Right lung (tissue), 10 donors: ENCODE results near the gene OR51S1. TPM values are rescaled to one million over a fixed set of nuclear protein-coding genes. Genes with fewer than 3 reads are reported as not detected.
"Not testable (repeated sequence)": the region's sequence is repeated elsewhere in the genome, so short reads cannot be mapped to it uniquely, and the experiment has no call there.

Source experiments
- DNase-seq, 2 donors: peaks; one replicate each; pipeline ENCODE4 v3.0.0-alpha.2; 2013
- long read RNA-seq, 8 donors: transcript quantifications; one replicate each; lab custom pipeline, GENCODE V29; 2026
- polyA plus RNA-seq, 5 donors: library from polyadenylated mRNA; unstranded; fragments of 120-200 nt; gene quantifications; one replicate each; pipeline versions ENCODE4 v1.2.1 to v1.2.3, GENCODE V29; 2013; ENCODE audit warnings: inconsistent platforms in 1 of 5, low replicate concordance in 1 of 5; ENCODE audit not compliant: insufficient read length in 5 of 5, insufficient read depth in 1 of 5

OR51S1 gene, protein sequence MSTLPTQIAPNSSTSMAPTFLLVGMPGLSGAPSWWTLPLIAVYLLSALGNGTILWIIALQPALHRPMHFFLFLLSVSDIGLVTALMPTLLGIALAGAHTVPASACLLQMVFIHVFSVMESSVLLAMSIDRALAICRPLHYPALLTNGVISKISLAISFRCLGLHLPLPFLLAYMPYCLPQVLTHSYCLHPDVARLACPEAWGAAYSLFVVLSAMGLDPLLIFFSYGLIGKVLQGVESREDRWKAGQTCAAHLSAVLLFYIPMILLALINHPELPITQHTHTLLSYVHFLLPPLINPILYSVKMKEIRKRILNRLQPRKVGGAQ
- not detected for polyA plus RNA-seq
- long read RNA-seq, donor 1 = 0 reads
- long read RNA-seq, donor 2 = 0 reads
- long read RNA-seq, donor 3 = 0 reads
- long read RNA-seq, donor 4 = 0 reads
- long read RNA-seq, donor 5 = 0 reads
- long read RNA-seq, donor 6 = 0 reads
- long read RNA-seq, donor 7 = 0 reads
- long read RNA-seq, donor 8 = 0 reads

DNA sequence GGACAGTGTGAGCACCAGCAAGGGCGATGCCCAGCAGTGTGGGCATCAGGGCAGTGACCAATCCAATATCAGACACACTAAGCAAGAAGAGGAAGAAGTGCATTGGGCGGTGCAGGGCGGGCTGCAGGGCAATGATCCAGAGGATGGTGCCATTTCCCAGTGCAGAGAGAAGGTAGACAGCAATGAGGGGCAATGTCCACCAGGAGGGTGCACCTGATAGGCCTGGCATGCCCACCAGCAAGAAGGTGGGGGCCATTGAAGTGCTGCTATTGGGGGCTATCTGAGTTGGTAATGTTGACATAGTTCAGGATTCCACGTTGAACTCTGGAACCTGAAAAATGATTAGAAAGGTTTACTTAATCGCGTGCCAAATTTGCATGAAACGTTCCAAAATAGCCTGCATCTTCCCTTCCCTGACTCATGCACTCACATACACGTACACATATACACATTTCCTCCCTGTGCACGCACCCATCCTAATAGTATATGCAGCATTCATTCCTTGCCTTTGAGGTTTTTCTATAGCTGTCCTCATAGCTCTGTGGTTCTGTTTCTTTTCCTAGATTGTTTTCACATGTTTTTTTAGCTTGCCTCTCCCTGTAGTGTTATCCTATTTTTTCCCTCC lies at the start of gene OR51S1:
Gene OR51S1 (minus strand): TSS at position 301 of the 625 bp plus-strand sequence. CDS start 0 bp downstream, at position 301.
- no peak for DNase-seq

DNA sequence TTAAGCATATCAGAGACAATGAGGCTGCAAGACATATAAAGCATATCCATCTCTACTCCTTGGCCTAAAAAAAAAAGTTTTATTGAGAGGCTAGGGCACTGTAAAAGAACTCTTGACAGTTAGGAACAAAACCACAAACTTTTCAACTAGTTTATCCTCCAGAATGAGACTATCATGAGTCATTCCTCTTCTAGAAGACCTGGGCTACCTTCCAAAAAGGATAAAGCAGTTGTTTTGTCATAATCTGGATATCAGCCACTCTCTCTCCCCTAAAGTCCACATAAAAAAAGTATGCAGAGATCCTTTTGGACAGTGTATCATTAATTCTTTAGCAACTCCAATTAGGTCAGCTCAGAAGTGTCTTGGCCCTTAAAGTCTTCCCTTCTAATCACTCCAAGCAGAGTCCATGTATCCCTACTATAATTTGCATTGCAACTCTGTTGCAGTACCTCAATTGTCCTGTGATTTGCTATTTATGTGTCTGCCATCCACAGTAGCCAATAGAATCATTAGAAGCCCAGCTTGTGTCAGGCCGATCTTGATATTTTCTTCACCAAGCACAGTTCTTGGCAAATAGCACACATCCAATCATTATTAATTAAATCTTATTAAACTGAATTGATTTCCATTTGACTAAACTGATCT lies 43.1 kb upstream of the OR51S1 start:
- no peak for DNase-seq

DNA sequence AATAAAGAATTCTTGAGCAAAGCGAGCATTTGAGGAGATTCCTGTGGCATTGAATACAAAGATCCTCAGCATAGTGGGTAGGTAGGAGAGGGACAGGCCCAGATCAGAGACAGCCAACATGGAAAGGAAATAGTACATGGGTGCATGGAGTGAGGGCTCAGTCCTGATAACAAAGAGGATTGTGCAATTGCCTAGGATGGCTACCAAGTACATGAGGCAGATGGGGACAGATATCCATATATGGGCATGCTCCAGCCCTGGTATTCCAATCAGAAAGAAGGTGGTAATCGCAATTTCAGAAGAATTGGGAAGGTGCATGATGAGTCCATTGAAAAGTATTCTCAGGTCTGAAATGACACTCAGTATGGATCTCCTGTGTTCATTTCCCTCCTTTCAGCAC lies 41.3 kb upstream of the OR51S1 start:
- DNase-seq = no peak

DNA sequence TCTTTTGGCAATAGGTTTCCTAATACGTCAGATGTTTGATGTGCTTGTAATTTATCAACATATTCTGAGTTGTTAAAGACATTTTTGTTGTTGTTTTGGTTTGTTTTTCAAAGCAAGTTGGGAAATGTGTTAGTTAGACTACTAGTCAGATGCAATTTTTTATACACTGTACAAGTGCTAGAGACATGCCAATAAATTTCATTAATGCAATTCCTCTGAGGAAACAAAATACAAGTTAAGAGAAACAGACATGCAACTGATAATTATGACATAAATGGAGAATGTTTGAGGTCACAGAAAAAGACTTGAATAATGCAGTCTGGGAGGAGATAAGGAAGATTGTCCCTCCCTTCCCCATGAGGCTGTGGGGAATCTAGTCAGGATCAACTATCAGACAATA lies 38.6 kb upstream of the OR51S1 start:
- no peak for DNase-seq

GRCh38 chr11:4886186-4886585 lies 37.2 kb upstream of the OR51S1 start:
- DNase-seq = no peak

- no peak for DNase-seq
Observed at GRCh38 chr11:4884361-4884760, 35.4 kb upstream of the OR51S1 start.

GRCh38 chr11:4882543-4882942 lies 33.5 kb upstream of the OR51S1 start:
- DNase-seq = no peak

DNA sequence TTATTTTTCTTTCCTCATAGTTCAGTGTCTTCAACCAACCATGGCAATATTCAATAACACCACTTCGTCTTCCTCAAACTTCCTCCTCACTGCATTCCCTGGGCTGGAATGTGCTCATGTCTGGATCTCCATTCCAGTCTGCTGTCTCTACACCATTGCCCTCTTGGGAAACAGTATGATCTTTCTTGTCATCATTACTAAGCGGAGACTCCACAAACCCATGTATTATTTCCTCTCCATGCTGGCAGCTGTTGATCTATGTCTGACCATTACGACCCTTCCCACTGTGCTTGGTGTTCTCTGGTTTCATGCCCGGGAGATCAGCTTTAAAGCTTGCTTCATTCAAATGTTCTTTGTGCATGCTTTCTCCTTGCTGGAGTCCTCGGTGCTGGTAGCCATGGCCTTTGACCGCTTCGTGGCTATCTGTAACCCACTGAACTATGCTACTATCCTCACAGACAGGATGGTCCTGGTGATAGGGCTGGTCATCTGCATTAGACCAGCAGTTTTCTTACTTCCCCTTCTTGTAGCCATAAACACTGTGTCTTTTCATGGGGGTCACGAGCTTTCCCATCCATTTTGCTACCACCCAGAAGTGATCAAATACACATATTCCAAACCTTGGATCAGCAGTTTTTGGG lies 33.0 kb upstream of the OR51S1 start, which contains the start of gene OR51T1:
Gene OR51T1 (plus strand): TSS at position 41 of the 641 bp plus-strand sequence. CDS start 0 bp downstream, at position 41.
- no peak for DNase-seq

DNA sequence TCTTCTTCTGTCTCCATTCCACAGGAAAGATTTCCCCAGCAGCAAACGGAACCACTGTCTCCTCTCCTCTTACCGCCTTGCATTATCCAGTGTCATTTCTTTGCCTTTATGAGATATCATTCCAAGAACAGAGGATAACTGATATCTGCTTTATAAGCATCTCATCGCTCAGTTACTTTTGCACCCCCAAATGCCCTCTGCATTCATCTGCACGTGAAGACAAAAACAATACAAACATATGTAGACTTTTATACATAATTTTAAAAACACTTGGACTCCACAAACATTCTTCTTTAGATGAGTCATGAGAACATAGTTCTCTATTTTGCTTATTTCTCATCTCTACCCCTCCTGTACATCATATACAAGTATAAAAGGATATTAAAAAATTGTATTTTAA lies 32.2 kb upstream of the OR51S1 start:
- DNase-seq = no peak

GRCh38 chr11:4865855-4866254 lies 16.8 kb upstream of the OR51S1 start:
- DNase-seq = no peak

DNA sequence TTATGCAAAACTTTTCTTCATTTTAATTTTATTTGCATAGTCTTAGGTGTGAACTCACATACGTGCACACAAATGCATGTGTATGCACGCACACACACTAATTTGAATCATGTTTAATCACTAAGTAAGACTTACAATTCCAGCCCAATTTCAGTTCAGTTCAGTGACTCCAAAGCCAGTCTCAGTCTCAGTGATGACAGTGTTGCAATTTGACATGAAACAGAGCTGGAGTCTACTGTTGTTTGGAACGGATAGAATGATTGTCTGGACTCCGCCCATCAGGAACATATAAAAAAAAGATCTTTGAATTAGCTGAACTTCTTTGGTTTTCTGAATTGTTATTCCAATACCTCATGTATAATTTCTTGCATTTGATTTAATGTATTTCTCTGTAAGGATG lies 14.9 kb upstream of the OR51S1 start:
- no peak for DNase-seq

GRCh38 chr11:4862447-4863236 lies 13.6 kb upstream of the OR51S1 start:
- no peak for DNase-seq

DNA sequence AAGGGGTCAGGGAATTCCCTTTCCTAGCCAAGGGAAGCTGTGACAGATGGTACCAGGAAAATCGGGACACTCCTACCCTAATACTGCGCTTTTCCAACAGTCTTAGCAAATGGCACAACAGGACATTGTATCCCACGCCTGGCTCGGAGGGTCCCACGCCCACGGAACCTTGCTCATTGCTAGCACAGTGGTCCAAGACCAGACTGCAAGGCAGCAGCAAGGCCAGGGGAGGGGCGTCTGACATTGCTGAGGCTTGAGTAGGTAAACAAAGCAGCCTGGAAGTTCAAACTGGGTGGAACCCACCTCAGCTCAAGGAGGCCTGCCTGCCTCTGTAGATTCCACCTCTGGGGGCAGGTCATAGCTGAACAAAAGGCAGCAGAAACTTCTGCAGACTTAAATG lies 5.3 kb upstream of the OR51S1 start:
- DNase-seq = not testable (repeated sequence)

DNA sequence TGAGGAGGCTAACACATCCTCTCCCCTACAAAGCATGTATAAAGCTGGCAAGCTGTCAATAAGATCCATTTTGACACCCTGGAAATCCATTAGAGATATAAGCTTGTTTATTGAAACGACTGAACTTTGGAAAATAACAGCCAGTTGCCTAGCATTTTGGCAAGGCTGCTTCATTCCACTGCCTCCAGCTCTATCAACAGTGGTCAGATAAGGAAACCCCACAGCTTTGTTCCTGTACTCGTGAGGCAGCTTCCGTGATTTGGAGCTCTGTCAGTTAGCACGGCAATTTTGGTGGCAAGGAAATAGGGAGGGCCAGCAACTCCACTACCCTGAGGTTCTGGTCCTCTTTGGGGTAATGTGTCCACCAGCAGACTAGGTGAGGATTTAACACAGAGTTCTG lies 2.0 kb upstream of the OR51S1 start:
- no peak for DNase-seq

GRCh38 chr11:4839851-4840549 lies 9.0 kb downstream of the OR51S1 start:
- DNase-seq = no peak

DNA sequence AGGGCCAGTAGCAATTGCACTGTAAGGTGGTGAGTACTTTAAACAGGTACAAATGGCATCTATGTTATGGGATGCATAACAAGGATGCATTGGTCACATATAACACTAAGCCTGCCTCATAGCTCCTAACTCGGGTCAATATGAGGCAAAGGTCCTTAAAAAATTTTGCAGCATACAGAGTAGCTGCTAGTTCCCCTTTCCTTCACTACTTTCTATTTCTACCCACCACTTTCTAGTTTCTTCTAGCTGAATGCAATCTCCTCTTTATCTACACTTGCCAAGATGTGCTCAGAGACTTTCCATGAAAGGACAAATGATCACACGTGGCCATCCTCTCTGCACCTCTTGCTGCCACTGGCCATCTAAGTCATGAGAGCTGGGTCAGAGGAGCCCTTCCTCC lies 18.1 kb downstream of the OR51S1 start:
- no peak for DNase-seq

DNA sequence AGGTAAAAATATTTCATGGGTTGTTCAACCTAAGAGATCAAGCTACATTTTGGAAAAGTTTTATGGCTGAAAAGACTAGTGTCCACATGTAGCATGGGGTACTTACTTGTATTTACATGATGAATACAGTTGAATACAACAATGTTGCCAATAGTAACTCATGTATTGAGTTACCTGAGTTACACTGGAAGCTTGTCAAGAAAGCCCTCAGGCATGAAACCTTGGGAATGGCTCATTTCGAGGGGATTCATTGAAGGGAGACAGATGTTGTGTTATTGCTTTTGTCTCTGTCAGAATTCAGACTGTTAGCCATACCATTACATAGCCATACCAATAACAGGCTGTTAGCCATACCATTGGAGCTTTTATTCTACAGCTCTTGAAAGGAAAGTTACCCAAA lies 18.7 kb downstream of the OR51S1 start:
- DNase-seq = no peak

GRCh38 chr11:4826425-4826824 lies 22.6 kb downstream of the OR51S1 start:
- no peak for DNase-seq

DNA sequence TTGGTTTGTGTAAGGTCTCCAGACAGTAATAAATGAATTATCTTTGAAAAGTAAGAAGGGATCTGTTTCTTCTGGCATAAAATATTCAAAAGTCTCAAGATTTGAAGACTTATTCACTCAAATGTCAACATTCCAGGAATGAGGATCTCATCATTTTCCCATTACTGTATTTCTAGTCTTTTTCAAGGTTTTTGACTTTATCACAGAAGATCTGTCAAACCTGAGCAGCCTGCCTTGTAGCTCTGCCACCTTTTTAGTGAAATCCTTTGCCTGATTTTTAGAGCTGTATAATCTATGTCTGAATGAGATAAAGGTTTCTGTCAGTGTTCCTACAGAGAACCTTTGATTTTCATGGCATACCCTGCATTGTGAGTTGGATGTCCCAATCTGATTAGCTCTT lies 23.9 kb downstream of the OR51S1 start:
- no peak for DNase-seq

- DNase-seq = no peak
Observed at GRCh38 chr11:4821021-4821420, 28.0 kb downstream of the OR51S1 start, which contains the start of gene OR51F2. TSS of gene OR51F2 (plus strand) at chr11:4821321. CDS start at chr11:4821422, 101 bp downstream.
